H9 (cell line): ENCODE results near the gene OR12D2. TPM values are rescaled to one million over a fixed set of nuclear protein-coding genes. Genes with fewer than 3 reads are reported as not detected.
"Not testable (repeated sequence)": the region's sequence is repeated elsewhere in the genome, so short reads cannot be mapped to it uniquely, and the experiment has no call there.

ENCODE experiments used
- DNase-seq: peaks from one replicate; pipeline ENCODE4 v3.0.0-alpha.2; 2017
- H2AFZ ChIP-seq: one replicate; pipeline ENCODE4 v1.6.1; 2013; ENCODE audit warnings: mild to moderate bottlenecking, low read length, control low read depth, moderate library complexity
- H2AK5ac ChIP-seq: 2 replicates; pipeline ENCODE4 v1.6.1; 2013; ENCODE audit warnings: low read length, control low read depth, mixed read lengths; ENCODE audit not compliant: insufficient read length
- H2BK120ac ChIP-seq: one replicate; pipeline ENCODE4 v1.6.1; 2013; ENCODE audit warnings: low read depth, mild to moderate bottlenecking, low read length, control low read depth, inconsistent platforms; ENCODE audit not compliant: poor library complexity, severe bottlenecking
- H2BK12ac ChIP-seq: 2 replicates; pipeline ENCODE4 v1.6.1; 2013; ENCODE audit warnings: low read length, control low read depth, mixed read lengths, low read depth; ENCODE audit not compliant: insufficient read length
- H2BK15ac ChIP-seq: 2 replicates; pipeline ENCODE4 v1.6.1; 2013; ENCODE audit warnings: low read depth, low read length, control low read depth
- H2BK20ac ChIP-seq: one replicate; pipeline ENCODE4 v1.6.1; 2013; ENCODE audit warnings: low read depth, mild to moderate bottlenecking, low read length, control low read depth, inconsistent platforms; ENCODE audit not compliant: poor library complexity, severe bottlenecking
- H2BK5ac ChIP-seq: 2 replicates; pipeline ENCODE4 v1.6.1; 2013; ENCODE audit warnings: low read length, control low read depth, mixed read lengths; ENCODE audit not compliant: insufficient read length
- H3K14ac ChIP-seq: 2 replicates; pipeline ENCODE4 v1.6.1; 2013; ENCODE audit warnings: low read length, control low read depth; ENCODE audit not compliant: insufficient read depth
- H3K18ac ChIP-seq: 2 replicates; pipeline ENCODE4 v1.6.1; 2013; ENCODE audit warnings: low read depth, mild to moderate bottlenecking, mixed read lengths, low read length, control low read depth; ENCODE audit not compliant: insufficient read length
- H3K23ac ChIP-seq: 2 replicates; pipeline ENCODE4 v1.6.1; 2013; ENCODE audit warnings: low read length, control low read depth, mixed read lengths, low read depth; ENCODE audit not compliant: insufficient read length
- H3K23me2 ChIP-seq: 2 replicates; pipeline ENCODE4 v1.6.1; 2013; ENCODE audit warnings: low read depth, mild to moderate bottlenecking, mixed read lengths, low read length, control low read depth; ENCODE audit not compliant: insufficient read length, poor library complexity, severe bottlenecking
- H3K27ac ChIP-seq: 2 replicates; pipeline ENCODE4 v1.5.1; 2013; ENCODE audit warnings: low read length, control low read depth, mixed read lengths, low read depth; ENCODE audit not compliant: insufficient read length
- H3K27me3 ChIP-seq: 2 replicates; pipeline ENCODE4 v1.6.1; 2013; ENCODE audit warnings: low read length, control low read depth, inconsistent platforms; ENCODE audit not compliant: insufficient read depth
- H3K4ac ChIP-seq: 2 replicates; pipeline ENCODE4 v1.6.1; 2013; ENCODE audit warnings: low read depth, mild to moderate bottlenecking, control low read depth, inconsistent platforms, low read length, moderate library complexity
- H3K4me1 ChIP-seq: 2 replicates; pipeline ENCODE4 v1.6.1; 2013; ENCODE audit warnings: low read length, control low read depth, inconsistent platforms; ENCODE audit not compliant: insufficient read depth
- H3K4me2 ChIP-seq: 2 replicates; pipeline ENCODE4 v1.6.1; 2013; ENCODE audit warnings: low read length, control low read depth, mixed read lengths; ENCODE audit not compliant: insufficient read length, insufficient read depth
- H3K56ac ChIP-seq: 2 replicates; pipeline ENCODE4 v1.6.1; 2013; ENCODE audit warnings: low read depth, mild to moderate bottlenecking, mixed read lengths, low read length, control low read depth; ENCODE audit not compliant: insufficient read length
- H3K79me1 ChIP-seq: 2 replicates; pipeline ENCODE4 v1.6.1; 2013; ENCODE audit warnings: low read depth, mild to moderate bottlenecking, moderate library complexity, low read length, control low read depth, inconsistent platforms; ENCODE audit not compliant: insufficient read depth, poor library complexity, severe bottlenecking
- H3K79me2 ChIP-seq: 2 replicates; pipeline ENCODE4 v1.6.1; 2013; ENCODE audit warnings: low read length, control low read depth, inconsistent platforms; ENCODE audit not compliant: insufficient read depth
- H3K9ac ChIP-seq: 2 replicates; pipeline ENCODE4 v1.6.1; 2013; ENCODE audit warnings: low read length, control low read depth, mixed read lengths; ENCODE audit not compliant: insufficient read length; ENCODE audit errors: extremely low read depth
- H3K9me3 ChIP-seq: one replicate; pipeline ENCODE4 v1.6.1; 2013; ENCODE audit warnings: low read depth, low read length, inconsistent platforms; ENCODE audit not compliant: control insufficient read depth
- H3T11ph ChIP-seq: one replicate; pipeline ENCODE4 v1.6.1; 2013; ENCODE audit warnings: mild to moderate bottlenecking, low read length, control low read depth, inconsistent platforms
- H4K20me1 ChIP-seq: one replicate; pipeline ENCODE4 v1.6.1; 2013; ENCODE audit not compliant: control insufficient read depth, insufficient read length, insufficient read depth
- H4K5ac ChIP-seq: 2 replicates; pipeline ENCODE4 v1.6.1; 2013; ENCODE audit warnings: low read depth, mild to moderate bottlenecking, mixed read lengths, low read length, control low read depth; ENCODE audit not compliant: insufficient read length
- H4K8ac ChIP-seq: replicated peaks from 2 replicates; pipeline ENCODE4 v1.6.1; 2013; ENCODE audit warnings: low read length, control low read depth, mixed read lengths, low read depth; ENCODE audit not compliant: insufficient read length
- H4K91ac ChIP-seq: 2 replicates; pipeline ENCODE4 v1.6.1; 2013; ENCODE audit warnings: low read depth, mild to moderate bottlenecking, moderate library complexity, mixed read lengths, low read length, control low read depth; ENCODE audit not compliant: insufficient read length
- H3K27ac Mint-ChIP-seq, 3 experiments: 2 replicates in 2 of 3; 3 replicates in 1 of 3; pipeline ENCODE4 v1.8.0; 2020 to 2021; ENCODE audit warnings: mixed read lengths in 3 of 3, mild to moderate bottlenecking in 1 of 3, moderate library complexity in 1 of 3
- H3K27me3 Mint-ChIP-seq: 2 replicates; pipeline ENCODE4 v1.8.0; 2021; ENCODE audit warnings: low read depth, mild to moderate bottlenecking, moderate library complexity, mixed read lengths
- H3K36me3 Mint-ChIP-seq, 3 experiments: 2 replicates in 2 of 3; 3 replicates in 1 of 3; pipeline ENCODE4 v1.8.0; 2020 to 2021; ENCODE audit warnings: low read depth in 3 of 3, mixed read lengths in 3 of 3; ENCODE audit not compliant: insufficient read depth in 1 of 3
- H3K4me1 Mint-ChIP-seq, 2 experiments: 2 replicates each; pipeline ENCODE4 v1.8.0; 2020; ENCODE audit warnings: mixed read lengths in 2 of 2
- H3K4me3 Mint-ChIP-seq, 2 experiments: 2 replicates in 1 of 2; 3 replicates in 1 of 2; pipeline ENCODE4 v1.8.0; 2020 to 2021; ENCODE audit warnings: mild to moderate bottlenecking in 2 of 2, mixed read lengths in 2 of 2, moderate library complexity in 1 of 2
- H3K9me3 Mint-ChIP-seq, 2 experiments: 2 replicates in 1 of 2; 3 replicates in 1 of 2; pipeline ENCODE4 v1.8.0; 2020; ENCODE audit warnings: mild to moderate bottlenecking in 2 of 2, mixed read lengths in 2 of 2, moderate library complexity in 1 of 2
- WGBS: extraction: QIAGEN DNeasy Blood & Tissue Kit; methylation state at CpG from one replicate; pipeline ENCODE4 v1.1.7; 2013; ENCODE audit warnings: missing lambda C conversion rate, low lambda C conversion rate, mixed read lengths; ENCODE audit not compliant: insufficient read length; ENCODE audit errors: extremely low coverage; 5-methylcytosine and 5-hydroxymethylcytosine counted together
- long read RNA-seq: library from polyadenylated mRNA; unstranded; transcript quantifications from one replicate; pipeline ENCODE4 v2.0.0, GENCODE V29; 2020
- total RNA-seq: library from RNA; stranded (reverse); gene quantifications from 2 replicates; pipeline ENCODE4 v1.2.1, GENCODE V29; 2021
- TF ChIP-seq, protein P1 (sequence below): fragments of 200-600 bp; sonication (generic); conservative IDR thresholded peaks from 3 replicates; pipeline ENCODE4 v1.8.0; 2021; ENCODE audit warnings: antibody characterized with exemption, mild to moderate bottlenecking

The OR12D2 gene, protein sequence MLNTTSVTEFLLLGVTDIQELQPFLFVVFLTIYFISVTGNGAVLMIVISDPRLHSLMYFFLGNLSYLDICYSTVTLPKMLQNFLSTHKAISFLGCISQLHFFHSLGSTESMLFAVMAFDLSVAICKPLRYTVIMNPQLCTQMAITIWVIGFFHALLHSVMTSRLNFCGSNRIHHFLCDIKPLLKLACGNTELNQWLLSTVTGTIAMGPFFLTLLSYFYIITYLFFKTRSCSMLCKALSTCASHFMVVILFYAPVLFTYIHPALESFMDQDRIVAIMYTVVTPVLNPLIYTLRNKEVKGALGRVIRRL
- not detected in 2 replicates for total RNA-seq
- long read RNA-seq = 0 reads

DNA sequence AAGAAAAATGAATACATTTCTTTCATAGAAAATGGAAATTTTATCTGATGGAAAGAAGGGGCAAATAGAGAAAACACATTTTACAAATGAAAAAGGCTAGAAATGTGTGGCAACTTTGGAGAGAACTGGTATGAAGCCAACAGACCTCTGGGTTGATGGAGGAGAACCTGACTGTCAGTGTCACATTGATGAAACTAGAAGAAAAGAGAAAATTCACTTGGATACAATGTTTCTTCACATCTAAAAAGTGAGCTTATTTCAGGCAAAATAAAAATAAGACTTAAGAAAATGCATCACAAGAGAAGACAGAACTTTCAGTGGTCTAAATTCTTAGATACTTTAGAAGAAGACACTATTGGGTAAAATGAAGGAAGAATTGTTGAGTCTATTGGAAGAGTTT lies at the start of gene OR12D2:
OR12D2 (plus strand) TSS at position 301 of the 400 bp plus-strand sequence. CDS start 1,069 bp downstream, outside the sequence.
- no peak within 1 kb of the TSS for H4K91ac ChIP-seq
- H3K4me2 ChIP-seq = no peak within 1 kb of the TSS
- H4K20me1 ChIP-seq = no peaks in the 10 kb centered on the region
- no peaks in the 10 kb centered on the region for H3K9me3 ChIP-seq
- no peaks in the 10 kb centered on the region for H3K79me1 ChIP-seq
- H3K18ac ChIP-seq = no peak within 1 kb of the TSS
- H3T11ph ChIP-seq = no peak within 1 kb of the TSS
- H2BK120ac ChIP-seq = no peak within 1 kb of the TSS
- no peak within 1 kb of the TSS for H3K9ac ChIP-seq
- H4K8ac ChIP-seq = no peak within 1 kb of the TSS
- Mint-ChIP-seq H3K4me1 (peaks cover 12 to 13% of the 10 kb centered on the region in 2 experiments), H3K36me3 (no peaks in the 10 kb centered on the region; a peak in 1 of 7 replicates), H3K27me3 (peaks cover 4% of the 10 kb centered on the region), H3K9me3 (no peaks in the 10 kb centered on the region), H3K4me3 (no peak within 1 kb of the TSS), H3K27ac (peak within 1 kb of the TSS in 1 of 3 experiments; percentile 12; a peak in 2 of 7 replicates)
- no peak within 1 kb of the TSS for H3K56ac ChIP-seq
- no peak for DNase-seq
- no peak within 1 kb of the TSS for H2BK15ac ChIP-seq
- no peak within 1 kb of the TSS for H3K23ac ChIP-seq
- no peak within 1 kb of the TSS for H4K5ac ChIP-seq
- TF ChIP-seq, protein P1, sequence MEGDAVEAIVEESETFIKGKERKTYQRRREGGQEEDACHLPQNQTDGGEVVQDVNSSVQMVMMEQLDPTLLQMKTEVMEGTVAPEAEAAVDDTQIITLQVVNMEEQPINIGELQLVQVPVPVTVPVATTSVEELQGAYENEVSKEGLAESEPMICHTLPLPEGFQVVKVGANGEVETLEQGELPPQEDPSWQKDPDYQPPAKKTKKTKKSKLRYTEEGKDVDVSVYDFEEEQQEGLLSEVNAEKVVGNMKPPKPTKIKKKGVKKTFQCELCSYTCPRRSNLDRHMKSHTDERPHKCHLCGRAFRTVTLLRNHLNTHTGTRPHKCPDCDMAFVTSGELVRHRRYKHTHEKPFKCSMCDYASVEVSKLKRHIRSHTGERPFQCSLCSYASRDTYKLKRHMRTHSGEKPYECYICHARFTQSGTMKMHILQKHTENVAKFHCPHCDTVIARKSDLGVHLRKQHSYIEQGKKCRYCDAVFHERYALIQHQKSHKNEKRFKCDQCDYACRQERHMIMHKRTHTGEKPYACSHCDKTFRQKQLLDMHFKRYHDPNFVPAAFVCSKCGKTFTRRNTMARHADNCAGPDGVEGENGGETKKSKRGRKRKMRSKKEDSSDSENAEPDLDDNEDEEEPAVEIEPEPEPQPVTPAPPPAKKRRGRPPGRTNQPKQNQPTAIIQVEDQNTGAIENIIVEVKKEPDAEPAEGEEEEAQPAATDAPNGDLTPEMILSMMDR = no peak
- no peaks in the 10 kb centered on the region for H3K4me1 ChIP-seq
- no peak within 1 kb of the TSS for H2BK20ac ChIP-seq
- no peak within 1 kb of the TSS for H3K4ac ChIP-seq
- H3K14ac ChIP-seq = no peak within 1 kb of the TSS
- H2BK12ac ChIP-seq = no peak within 1 kb of the TSS
- no peaks in the 10 kb centered on the region for H3K27me3 ChIP-seq
- H3K79me2 ChIP-seq = no peaks in the 10 kb centered on the region
- no peak within 1 kb of the TSS for H3K27ac ChIP-seq
- no peak within 1 kb of the TSS for H2BK5ac ChIP-seq
- no peaks in the 10 kb centered on the region for H3K23me2 ChIP-seq
- H2AK5ac ChIP-seq = no peak within 1 kb of the TSS
- no peak within 1 kb of the TSS for H2AFZ ChIP-seq

DNA sequence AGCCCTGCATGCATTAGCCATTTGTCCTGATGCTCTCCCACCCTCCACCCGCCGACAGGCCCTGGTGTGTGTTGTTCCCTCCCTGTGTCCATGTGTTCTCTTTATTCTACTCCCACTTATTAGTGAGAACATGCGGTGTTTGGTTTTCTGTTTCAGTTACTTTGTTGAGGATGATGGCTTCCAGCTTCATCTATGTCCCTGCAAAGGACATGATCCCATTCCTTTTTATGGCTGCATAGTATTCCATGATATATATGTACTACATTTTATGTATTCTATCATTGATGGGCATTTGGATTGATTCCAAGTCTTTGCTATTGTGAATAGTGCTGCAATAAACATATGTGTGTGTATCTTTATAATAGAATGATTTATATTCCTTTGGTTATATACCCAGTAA lies 46.1 kb upstream of the OR12D2 start:
- not testable (repeated sequence) for H3K27me3 Mint-ChIP-seq, H3K18ac ChIP-seq, H4K5ac ChIP-seq, H3K4ac ChIP-seq, H2BK15ac ChIP-seq, H3K14ac ChIP-seq, H3K23me2 ChIP-seq, H3K79me2 ChIP-seq, H3K56ac ChIP-seq, H2BK120ac ChIP-seq, H3K4me1 ChIP-seq, H2AFZ ChIP-seq, H3K27me3 ChIP-seq, H3K27ac ChIP-seq, H4K20me1 ChIP-seq, H3K4me1 Mint-ChIP-seq, H4K91ac ChIP-seq, H4K8ac ChIP-seq, H2BK20ac ChIP-seq, H3K23ac ChIP-seq, H3K79me1 ChIP-seq, DNase-seq, H3K27ac Mint-ChIP-seq, H3K9me3 Mint-ChIP-seq, H3T11ph ChIP-seq, H3K9me3 ChIP-seq, H2AK5ac ChIP-seq, H3K36me3 Mint-ChIP-seq, H3K4me3 Mint-ChIP-seq, H3K4me2 ChIP-seq, H3K9ac ChIP-seq, H2BK12ac ChIP-seq, H2BK5ac ChIP-seq
- no CpG with 5 or more reads among the region's 3 CpGs for WGBS
